GM19395 (cell line): ENCODE measurements around the gene COG2.
"Not testable (repeated sequence)": the region's sequence is repeated elsewhere in the genome, so short reads cannot be mapped to it uniquely, and the experiment has no call there.

Experiments
- ATAC-seq: cut with Tn5 transposase; IDR thresholded peaks from one replicate; pipeline ENCODE4 v1.9.1; 2021; ENCODE audit warnings: mild to moderate bottlenecking, moderate library complexity; ENCODE audit not compliant: unreplicated experiment

The COG2 gene

GRCh38 chr1:230642263-230642959 lies at the start of gene COG2:
Gene COG2 (plus strand): TSS chr1:230642481. CDS start chr1:230642607, 126 bp downstream.
- peak; percentile 96 for ATAC-seq

- no peak for ATAC-seq
Observed at GRCh38 chr1:230592848-230593414, 49.4 kb upstream of the COG2 start.

- no peak for ATAC-seq
Observed at GRCh38 chr1:230594214-230594773, 48.0 kb upstream of the COG2 start.

- ATAC-seq: no peak
Observed at GRCh38 chr1:230595181-230595580, 47.1 kb upstream of the COG2 start.

GRCh38 chr1:230596306-230596705 lies 46.0 kb upstream of the COG2 start:
- ATAC-seq: no peak

GRCh38 chr1:230598745-230599144 lies 43.5 kb upstream of the COG2 start:
- no peak for ATAC-seq

- no peak for ATAC-seq
Observed at GRCh38 chr1:230599926-230600656, 42.2 kb upstream of the COG2 start.

- not testable (repeated sequence) for ATAC-seq
Observed at GRCh38 chr1:230600657-230601400, 41.5 kb upstream of the COG2 start.

GRCh38 chr1:230609208-230609607 lies 33.1 kb upstream of the COG2 start:
- ATAC-seq: no peak

- no peak for ATAC-seq
Observed at GRCh38 chr1:230610589-230610988, 31.7 kb upstream of the COG2 start.

- ATAC-seq: no peak
Observed at GRCh38 chr1:230611128-230611877, 31.0 kb upstream of the COG2 start.

GRCh38 chr1:230611878-230612235 lies 30.4 kb upstream of the COG2 start:
- no peak for ATAC-seq

GRCh38 chr1:230612651-230613050 lies 29.6 kb upstream of the COG2 start:
- no peak for ATAC-seq

GRCh38 chr1:230614121-230614520 lies 28.2 kb upstream of the COG2 start:
- ATAC-seq: no peak

GRCh38 chr1:230618537-230618936 lies 23.7 kb upstream of the COG2 start:
- ATAC-seq: no peak

GRCh38 chr1:230620649-230621323 lies 21.5 kb upstream of the COG2 start:
- ATAC-seq: no peak

- ATAC-seq: no peak
Observed at GRCh38 chr1:230621324-230622030, 20.8 kb upstream of the COG2 start.

- no peak for ATAC-seq
Observed at GRCh38 chr1:230622151-230622550, 20.1 kb upstream of the COG2 start.

GRCh38 chr1:230624097-230624713 lies 18.1 kb upstream of the COG2 start:
- no peak for ATAC-seq
